SK-N-SH (cell line): Measurements from ENCODE around the gene URAD. TPM values are rescaled to one million over a fixed set of nuclear protein-coding genes. Genes with fewer than 3 reads are reported as not detected.
"Not testable (repeated sequence)": the region's sequence is repeated elsewhere in the genome, so short reads cannot be mapped to it uniquely, and the experiment has no call there.

ENCODE experiments used
- CTCF ChIA-PET: fragments of 300-600, 350-600 bp; formaldehyde crosslinking; extraction: SDS; loops from one replicate; lab custom pipeline; 2021; lab: Yijun Ruan, JAX
- POLR2A ChIA-PET: fragments of 350-600 bp; sonication (Branson Sonifier 250); formaldehyde crosslinking; extraction: SDS; loops from one replicate; lab custom pipeline; 2020; ENCODE audit warnings: antibody characterized with exemption, inconsistent platforms; lab: Yijun Ruan, JAX
- DNase-seq: peaks from one replicate; pipeline ENCODE4 v3.0.0; 2012
- H2AFZ ChIP-seq: fragments of 200-600 bp; sonication (generic); 2 replicates; pipeline ENCODE4 v1.8.1; 2016; ENCODE audit warnings: antibody characterized with exemption, mild to moderate bottlenecking, low read depth
- H3F3A ChIP-seq: fragments of 200-600 bp; sonication (generic); replicated peaks from 2 replicates; pipeline ENCODE3; 2016; ENCODE audit warnings: antibody characterized with exemption, mild to moderate bottlenecking; ENCODE audit not compliant: insufficient read depth
- H3K27ac ChIP-seq, 2 experiments: fragments of 200-500 bp in 1 of 2; fragments of 200-600 bp in 1 of 2; sonication (Bioruptor generic) in 1 of 2; sonication (generic), shearing (Covaris generic) in 1 of 2; 2 replicates each; pipeline versions ENCODE4 v1.5.1 to v1.6.1; 2014 to 2016; ENCODE audit warnings: low read depth in 2 of 2, inconsistent platforms in 1 of 2, low read length in 1 of 2, mild to moderate bottlenecking in 1 of 2, mixed read lengths in 1 of 2
- H3K27me3 ChIP-seq: fragments of 200-600 bp; sonication (generic), shearing (Covaris generic); 2 replicates; pipeline ENCODE4 v1.6.1; 2016; ENCODE audit warnings: mixed run types; ENCODE audit not compliant: insufficient read depth
- H3K36me3 ChIP-seq, 2 experiments: fragments of 200-500 bp in 1 of 2; fragments of 200-600 bp in 1 of 2; sonication (Bioruptor generic) in 1 of 2; sonication (generic) in 1 of 2; replicated peaks in 1 of 2; 2 replicates each; pipeline versions ENCODE3 to v1.5.1; 2014 to 2016; ENCODE audit warnings: low read length in 1 of 2, mild to moderate bottlenecking in 1 of 2; ENCODE audit not compliant: insufficient read depth in 2 of 2, control insufficient read depth in 1 of 2
- H3K4me1 ChIP-seq, 2 experiments: fragments of 200-500 bp in 1 of 2; fragments of 200-600 bp in 1 of 2; sonication (Bioruptor generic) in 1 of 2; sonication (generic), shearing (Covaris generic) in 1 of 2; 2 replicates each; pipeline versions ENCODE4 v1.5.1 to v1.6.1; 2014 to 2016; ENCODE audit warnings: low read depth in 1 of 2, low read length in 1 of 2, mixed run types in 1 of 2; ENCODE audit not compliant: insufficient read depth in 2 of 2, control insufficient read depth in 1 of 2
- H3K4me2 ChIP-seq: fragments of 200-600 bp; sonication (generic), shearing (Covaris generic); 2 replicates; pipeline ENCODE4 v1.6.1; 2017; ENCODE audit warnings: mixed run types
- H3K4me3 ChIP-seq, 2 experiments: fragments of 200-500 bp in 1 of 2; fragments of 200-600 bp in 1 of 2; sonication (Bioruptor generic) in 1 of 2; sonication (generic), shearing (Covaris generic) in 1 of 2; 2 replicates each; pipeline versions ENCODE4 v1.5.1 to v1.8.1; 2014 to 2016; ENCODE audit warnings: low read depth in 2 of 2, inconsistent platforms in 1 of 2, low read length in 1 of 2, mild to moderate bottlenecking in 1 of 2, mixed read lengths in 1 of 2, moderate library complexity in 1 of 2
- H3K79me2 ChIP-seq: fragments of 200-600 bp; sonication (generic); 2 replicates; pipeline ENCODE4 v1.8.1; 2017; ENCODE audit warnings: mild to moderate bottlenecking; ENCODE audit not compliant: insufficient read depth
- H3K9ac ChIP-seq: fragments of 200-600 bp; sonication (generic); 2 replicates; pipeline ENCODE4 v1.6.1; 2017; ENCODE audit warnings: mixed run types
- H3K9me2 ChIP-seq: fragments of 200-600 bp; sonication (generic); 2 replicates; pipeline ENCODE4 v1.6.1; 2017; ENCODE audit warnings: mixed run types
- H3K9me3 ChIP-seq: fragments of 200-600 bp; sonication (generic); 2 replicates; pipeline ENCODE4 v1.6.1; 2017; ENCODE audit warnings: mixed run types, mild to moderate bottlenecking, moderate library complexity
- H4K20me1 ChIP-seq: fragments of 200-600 bp; sonication (generic); 2 replicates; pipeline ENCODE4 v1.6.1; 2017; ENCODE audit warnings: mild to moderate bottlenecking, mixed run types; ENCODE audit not compliant: insufficient read depth
- CHD2 ChIP-seq: fragments of 150-350 bp; IDR thresholded peaks from 2 replicates; pipeline ENCODE4 v1.6.1; 2018; ENCODE audit warnings: low read length; ENCODE audit not compliant: partially characterized antibody
- EZH2phosphoT487 ChIP-seq: fragments of 200-600 bp; sonication (generic); IDR thresholded peaks from 2 replicates; pipeline ENCODE4 v1.6.1; 2017; ENCODE audit warnings: low read depth, mixed run types, mild to moderate bottlenecking, antibody characterized with exemption, moderate library complexity, borderline replicate concordance
- FOXJ3 ChIP-seq: sonication (generic); formaldehyde crosslinking; IDR thresholded peaks from 2 replicates; pipeline ENCODE4 v1.5.1; 2020; ENCODE audit warnings: mild to moderate bottlenecking, missing genetic modification reagents
- GABPA ChIP-seq: IDR thresholded peaks from 2 replicates; pipeline ENCODE4 v1.4.0; 2012; ENCODE audit warnings: low read depth, mild to moderate bottlenecking
- GATA2 ChIP-seq: sonication (generic); formaldehyde crosslinking; IDR thresholded peaks from 2 replicates; pipeline ENCODE4 v1.5.0; 2020; ENCODE audit warnings: mild to moderate bottlenecking, missing genetic modification reagents
- JUND ChIP-seq: IDR thresholded peaks from 2 replicates; pipeline ENCODE4 v1.4.0; 2012
- NFIC ChIP-seq: IDR thresholded peaks from 2 replicates; pipeline ENCODE4 v1.4.0; 2012; ENCODE audit warnings: borderline replicate concordance
- POLR2AphosphoS5 ChIP-seq: IDR thresholded peaks from 2 replicates; pipeline ENCODE4 v1.6.1; 2012; ENCODE audit warnings: low read depth, low read length
- RAD21 ChIP-seq: IDR thresholded peaks from 2 replicates; pipeline ENCODE4 v1.6.1; 2012; ENCODE audit warnings: mild to moderate bottlenecking, low read length
- RCOR1 ChIP-seq: fragments of 150-350 bp; IDR thresholded peaks from 2 replicates; pipeline ENCODE4 v1.6.1; 2017; ENCODE audit warnings: antibody characterized with exemption, low read length
- RXRA ChIP-seq: IDR thresholded peaks from 2 replicates; pipeline ENCODE4 v1.4.0; 2012; ENCODE audit warnings: low read depth, mild to moderate bottlenecking, borderline replicate concordance
- SIN3A ChIP-seq: IDR thresholded peaks from 2 replicates; pipeline ENCODE4 v1.6.1; 2012; ENCODE audit warnings: low read depth, mild to moderate bottlenecking, low read length, moderate library complexity, borderline replicate concordance
- SMC3 ChIP-seq: IDR thresholded peaks from 2 replicates; pipeline ENCODE4 v1.6.1; 2012; ENCODE audit warnings: low read depth, low read length, improper control_type of control experiment
- TEAD4 ChIP-seq: IDR thresholded peaks from 2 replicates; pipeline ENCODE4 v1.4.0; 2012; ENCODE audit warnings: mild to moderate bottlenecking, borderline replicate concordance; ENCODE audit not compliant: insufficient read depth
- YY1 ChIP-seq: IDR thresholded peaks from 2 replicates; pipeline ENCODE4 v1.4.0; 2012; ENCODE audit warnings: low read depth, mild to moderate bottlenecking
- WGBS: methylation state at CpG from one replicate; pipeline ENCODE4 v1.1.6; 2017; ENCODE audit warnings: low lambda C conversion rate; 5-methylcytosine and 5-hydroxymethylcytosine counted together
- polyA plus RNA-seq, 3 experiments: library from polyadenylated mRNA; depleted of rRNA; stranded (reverse); fragments of >200 nt; gene quantifications; 2 replicates each; pipeline ENCODE4 v1.2.3, GENCODE V29; 2012
- TF ChIP-seq, protein P1 (sequence below): fragments of 150-350 bp; IDR thresholded peaks from 2 replicates; pipeline ENCODE4 v1.6.1; 2017; ENCODE audit warnings: antibody characterized with exemption, low read length, low read depth, borderline replicate concordance
- TF ChIP-seq, protein P2 (sequence below): IDR thresholded peaks from 2 replicates; pipeline ENCODE4 v1.4.0; 2012; ENCODE audit warnings: low read depth
- TF ChIP-seq, protein P3 (sequence below): fragments of 150-350 bp; IDR thresholded peaks from 2 replicates; pipeline ENCODE4 v1.6.1; 2016; ENCODE audit warnings: mild to moderate bottlenecking, low read depth, low read length
- TF ChIP-seq, protein P4 (sequence below): IDR thresholded peaks from 2 replicates; pipeline ENCODE4 v1.4.0; 2012; ENCODE audit warnings: low read depth, borderline replicate concordance

URAD gene
- polyA plus RNA-seq, 1 of the 3 experiments (the other 2 are of a cell fraction), result not detected

DNA sequence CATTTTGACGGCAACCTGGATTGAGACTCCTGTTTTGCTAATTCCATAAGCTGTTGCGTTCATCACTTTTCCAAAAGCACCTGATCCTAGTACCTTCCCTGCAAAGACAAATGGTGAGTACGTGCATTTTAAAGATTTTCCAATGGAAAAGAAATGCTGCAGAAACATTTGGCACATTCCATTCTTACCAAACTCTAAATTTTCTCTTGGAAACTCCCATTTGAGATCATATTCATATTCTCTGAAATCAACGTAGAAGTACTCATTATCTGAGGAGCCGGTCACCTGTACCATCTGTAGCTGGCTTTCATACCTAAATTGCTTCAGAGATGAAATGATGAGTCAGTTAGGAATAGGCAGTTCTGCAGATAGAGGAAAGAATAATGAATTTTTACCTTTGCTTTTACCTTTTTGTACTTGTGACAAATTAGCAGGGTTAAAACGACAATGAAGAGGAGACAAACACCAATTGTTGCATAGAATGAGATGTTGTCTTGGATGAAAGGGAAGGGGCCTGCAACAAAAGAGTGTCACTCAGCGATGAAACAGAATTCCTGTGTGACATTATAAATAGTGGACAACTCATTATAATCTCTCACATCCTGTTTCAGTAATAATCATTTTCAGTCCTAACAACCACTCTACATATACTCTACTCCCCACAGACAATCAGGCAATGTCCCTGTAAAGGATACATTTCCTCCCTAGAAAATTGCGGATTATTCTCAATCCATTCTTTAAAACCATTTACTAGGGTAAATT lies 45.6 kb upstream of the URAD start:
- WGBS, result 22% methylated on average over 8 of the region's 8 CpGs
- Histone ChIP-seq H3K9ac (no peak overlapping the region), H3K79me2 (no peaks in the 10 kb centered on the region), H3K27ac (no peak overlapping the region), H3K9me3 (no peaks in the 10 kb centered on the region), H4K20me1 (no peaks in the 10 kb centered on the region), H3K4me2 (no peak overlapping the region), H3K4me3 (no peak overlapping the region), H2AFZ (no peak overlapping the region), H3K36me3 (no peaks in the 10 kb centered on the region), H3F3A (no peaks in the 10 kb centered on the region), H3K27me3 (peaks cover 64% of the 10 kb centered on the region), H3K4me1 (no peaks in the 10 kb centered on the region), H3K9me2 (no peaks in the 10 kb centered on the region)
- DNase-seq, result no peak
- ChIA-PET POLR2A (no interaction called here), CTCF (no interaction called here)
- TF ChIP-seq RCOR1, result no peak
- TF ChIP-seq, protein P1, sequence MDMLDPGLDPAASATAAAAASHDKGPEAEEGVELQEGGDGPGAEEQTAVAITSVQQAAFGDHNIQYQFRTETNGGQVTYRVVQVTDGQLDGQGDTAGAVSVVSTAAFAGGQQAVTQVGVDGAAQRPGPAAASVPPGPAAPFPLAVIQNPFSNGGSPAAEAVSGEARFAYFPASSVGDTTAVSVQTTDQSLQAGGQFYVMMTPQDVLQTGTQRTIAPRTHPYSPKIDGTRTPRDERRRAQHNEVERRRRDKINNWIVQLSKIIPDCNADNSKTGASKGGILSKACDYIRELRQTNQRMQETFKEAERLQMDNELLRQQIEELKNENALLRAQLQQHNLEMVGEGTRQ, result no peak
- no peak for TF ChIP-seq EZH2phosphoT487
- TF ChIP-seq JUND, result no peak
- TF ChIP-seq TEAD4, result no peak
- no peak for TF ChIP-seq GABPA
- no peak for TF ChIP-seq NFIC
- TF ChIP-seq RXRA, result no peak
- TF ChIP-seq, protein P2, sequence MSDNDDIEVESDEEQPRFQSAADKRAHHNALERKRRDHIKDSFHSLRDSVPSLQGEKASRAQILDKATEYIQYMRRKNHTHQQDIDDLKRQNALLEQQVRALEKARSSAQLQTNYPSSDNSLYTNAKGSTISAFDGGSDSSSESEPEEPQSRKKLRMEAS, result no peak
- no peak for TF ChIP-seq CHD2
- TF ChIP-seq RAD21, result no peak
- TF ChIP-seq POLR2AphosphoS5, result no peak

DNA sequence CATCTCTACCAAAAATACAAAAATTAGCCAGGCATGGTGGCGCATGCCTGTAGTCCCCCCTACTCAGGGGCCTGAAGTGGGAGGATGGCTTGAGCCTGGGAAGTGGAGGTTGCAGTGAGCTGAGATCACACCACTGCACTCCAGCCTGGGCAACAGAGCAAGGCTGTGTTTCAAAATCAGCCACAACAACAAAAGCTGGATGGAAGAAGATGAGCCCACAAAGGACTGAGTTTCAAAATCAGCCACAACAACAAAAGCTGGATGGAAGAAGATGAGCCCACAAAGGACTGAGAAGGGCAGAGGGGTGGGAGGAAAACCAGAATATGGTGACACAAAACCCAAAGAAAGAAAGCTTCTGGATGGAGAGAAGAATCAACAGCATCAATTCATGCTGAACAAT lies 43.9 kb upstream of the URAD start:
- H3K4me3 ChIP-seq, H3F3A ChIP-seq, H3K27ac ChIP-seq, H4K20me1 ChIP-seq, CTCF ChIA-PET, H3K9me2 ChIP-seq, H3K4me1 ChIP-seq, H3K9me3 ChIP-seq, H3K9ac ChIP-seq, H3K4me2 ChIP-seq, H3K79me2 ChIP-seq, DNase-seq, H3K36me3 ChIP-seq, POLR2A ChIA-PET, H2AFZ ChIP-seq: not testable (repeated sequence)
- WGBS, result 80% methylated on average over 1 of the region's 1 CpG
- H3K27me3 ChIP-seq, result peaks cover 57% of the 10 kb centered on the region

DNA sequence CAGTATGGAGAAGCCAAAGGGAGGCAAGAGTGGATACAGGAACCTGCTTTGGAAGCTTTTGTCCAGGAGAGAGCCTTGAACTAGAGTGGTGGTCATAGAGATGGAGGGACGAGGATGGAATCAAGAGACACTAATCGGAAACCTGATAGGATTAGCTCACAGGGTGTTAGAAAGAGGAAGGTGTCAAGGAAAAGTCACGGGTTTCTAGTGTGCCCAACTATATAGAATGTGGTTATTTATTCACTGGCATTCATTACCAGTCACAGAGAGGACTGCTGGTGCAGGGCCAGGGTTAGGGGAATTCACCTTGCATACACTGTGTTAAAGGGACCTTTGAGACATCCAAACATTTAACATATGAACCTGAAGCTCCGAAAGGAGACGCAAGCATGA lies 43.4 kb upstream of the URAD start:
- Histone ChIP-seq H3K4me3 (no peak overlapping the region), H2AFZ (no peak overlapping the region), H3K27ac (no peak overlapping the region), H3K9ac (no peak overlapping the region), H3K4me2 (no peak overlapping the region), H3K79me2 (no peaks in the 10 kb centered on the region), H3K9me2 (no peaks in the 10 kb centered on the region), H3K27me3 (peaks cover 60% of the 10 kb centered on the region), H3K36me3 (no peaks in the 10 kb centered on the region), H3K9me3 (no peaks in the 10 kb centered on the region), H3K4me1 (no peaks in the 10 kb centered on the region), H4K20me1 (no peaks in the 10 kb centered on the region), H3F3A (no peaks in the 10 kb centered on the region)
- ChIA-PET CTCF (no interaction called here), POLR2A (no interaction called here)
- 12% methylated on average over 5 of the region's 5 CpGs for WGBS
- no peak for DNase-seq
- TF ChIP-seq SMC3 (no peak), POLR2AphosphoS5 (no peak), GATA2 (CRISPR knock-in tag) (no peak), RCOR1 (no peak), NFIC (no peak), SIN3A (no peak), FOXJ3 (CRISPR knock-in tag) (no peak), YY1 (no peak)
- TF ChIP-seq, protein P3, sequence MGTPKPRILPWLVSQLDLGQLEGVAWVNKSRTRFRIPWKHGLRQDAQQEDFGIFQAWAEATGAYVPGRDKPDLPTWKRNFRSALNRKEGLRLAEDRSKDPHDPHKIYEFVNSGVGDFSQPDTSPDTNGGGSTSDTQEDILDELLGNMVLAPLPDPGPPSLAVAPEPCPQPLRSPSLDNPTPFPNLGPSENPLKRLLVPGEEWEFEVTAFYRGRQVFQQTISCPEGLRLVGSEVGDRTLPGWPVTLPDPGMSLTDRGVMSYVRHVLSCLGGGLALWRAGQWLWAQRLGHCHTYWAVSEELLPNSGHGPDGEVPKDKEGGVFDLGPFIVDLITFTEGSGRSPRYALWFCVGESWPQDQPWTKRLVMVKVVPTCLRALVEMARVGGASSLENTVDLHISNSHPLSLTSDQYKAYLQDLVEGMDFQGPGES, result no peak
- TF ChIP-seq, protein P4, sequence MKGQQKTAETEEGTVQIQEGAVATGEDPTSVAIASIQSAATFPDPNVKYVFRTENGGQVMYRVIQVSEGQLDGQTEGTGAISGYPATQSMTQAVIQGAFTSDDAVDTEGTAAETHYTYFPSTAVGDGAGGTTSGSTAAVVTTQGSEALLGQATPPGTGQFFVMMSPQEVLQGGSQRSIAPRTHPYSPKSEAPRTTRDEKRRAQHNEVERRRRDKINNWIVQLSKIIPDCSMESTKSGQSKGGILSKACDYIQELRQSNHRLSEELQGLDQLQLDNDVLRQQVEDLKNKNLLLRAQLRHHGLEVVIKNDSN, result no peak
- TF ChIP-seq, protein P1, result no peak
